Upper lobe of right lung (tissue), 1 donor: ENCODE results near the gene SCARB1. TPM values are rescaled to one million over a fixed set of nuclear protein-coding genes. Genes with fewer than 3 reads are reported as not detected.

Source experiments
- ATAC-seq: fragments of 200-7000 bp; cut with Tn5 transposase; one replicate; pipeline ENCODE4 v1.9.1; 2020; ENCODE audit warnings: mild to moderate bottlenecking, moderate library complexity
- DNase-seq: peaks from one replicate; pipeline ENCODE4 v3.0.0-alpha.2; 2020
- H3K27ac ChIP-seq: fragments of 200-600 bp; one replicate; pipeline ENCODE4 v1.8.0; 2022
- H3K27me3 ChIP-seq: fragments of 200-600 bp; one replicate; pipeline ENCODE4 v1.8.0; 2022; ENCODE audit warnings: mild to moderate bottlenecking
- H3K36me3 ChIP-seq: fragments of 200-600 bp; one replicate; pipeline ENCODE4 v1.8.0; 2022
- H3K4me1 ChIP-seq: fragments of 200-600 bp; one replicate; pipeline ENCODE4 v1.8.0; 2022
- H3K4me3 ChIP-seq: fragments of 200-600 bp; one replicate; pipeline ENCODE4 v1.8.0; 2022; ENCODE audit warnings: mild to moderate bottlenecking
- H3K9me3 ChIP-seq: fragments of 200-600 bp; one replicate; pipeline ENCODE4 v1.8.0; 2022
- CTCF ChIP-seq: fragments of 200-600 bp; IDR thresholded peaks from one replicate; pipeline ENCODE4 v1.8.0; 2022; ENCODE audit warnings: antibody characterized with exemption
- intact Hi-C: fragments of 100-400 bp; cut with DNase I; formaldehyde crosslinking; loops from one replicate; pipeline ENCODE4 v1.11.0; 2022
- total RNA-seq: library from RNA; stranded (reverse); fragmentation: NEBNext Ultra II Directional; extraction: Animal tissue kit (Norgen Biotek cat#: 25700); gene quantifications from one replicate; pipeline ENCODE4 v1.2.1, GENCODE V29; 2021
- donor health status: DM: no; HTN: yes; CAD: no; lungs with severe emphysema.

SCARB1 gene
- total RNA-seq, 1 donor from 2014 or later = 35.3 TPM

GRCh38 chr12:124744659-124745464 is 118.8 kb downstream of the SCARB1 start:
- no peak for DNase-seq

GRCh38 chr12:124744273-124744640 is 119.4 kb downstream of the SCARB1 start:
- H3K4me3 ChIP-seq = no peak overlapping the region
- no peak for DNase-seq
- no peaks in the 10 kb centered on the region for H3K27me3 ChIP-seq
- ATAC-seq = no peak
- no peak overlapping the region for H3K27ac ChIP-seq
- peaks cover 27% of the 10 kb centered on the region for H3K4me1 ChIP-seq
- H3K36me3 ChIP-seq = no peaks in the 10 kb centered on the region
- TF ChIP-seq CTCF = no peak
- H3K9me3 ChIP-seq = no peaks in the 10 kb centered on the region
- intact Hi-C loops = no loop called here

More at GRCh38 chr12:124744659-124745464, 118.8 kb downstream of the SCARB1 start:
- Histone ChIP-seq H3K27ac (peak overlapping the region; percentile 70), H3K27me3 (no peaks in the 10 kb centered on the region), H3K9me3 (no peaks in the 10 kb centered on the region), H3K36me3 (no peaks in the 10 kb centered on the region), H3K4me1 (peaks cover 27% of the 10 kb centered on the region), H3K4me3 (no peak overlapping the region)
- TF ChIP-seq CTCF = no peak
- ATAC-seq = no peak
- intact Hi-C loops = no loop called here

- DNase-seq (no peak), ATAC-seq (no peak)
- no peaks in the 10 kb centered on the region for H3K36me3 ChIP-seq
- intact Hi-C loops = no loop called here
- no peaks in the 10 kb centered on the region for H3K9me3 ChIP-seq
- peaks cover 27% of the 10 kb centered on the region for H3K4me1 ChIP-seq
- no peaks in the 10 kb centered on the region for H3K27me3 ChIP-seq
- no peak overlapping the region for H3K27ac ChIP-seq
- no peak overlapping the region for H3K4me3 ChIP-seq
- TF ChIP-seq CTCF = no peak
These were observed 120.0 kb downstream of the SCARB1 start for GRCh38 chr12:124743479-124744272.

- Histone ChIP-seq H3K36me3 (no peaks in the 10 kb centered on the region), H3K4me1 (peaks cover 27% of the 10 kb centered on the region), H3K4me3 (no peak overlapping the region), H3K27me3 (no peaks in the 10 kb centered on the region), H3K27ac (no peak overlapping the region), H3K9me3 (no peaks in the 10 kb centered on the region)
- intact Hi-C loops = no loop called here
- TF ChIP-seq CTCF = no peak
- DNase-seq (no peak), ATAC-seq (no peak)
These were observed 121.0 kb downstream of the SCARB1 start for GRCh38 chr12:124742678-124743077.

GRCh38 chr12:124742111-124742510 is 121.6 kb downstream of the SCARB1 start:
- no peaks in the 10 kb centered on the region for H3K27me3 ChIP-seq
- H3K36me3 ChIP-seq = no peaks in the 10 kb centered on the region
- H3K4me1 ChIP-seq = peaks cover 24% of the 10 kb centered on the region
- H3K4me3 ChIP-seq = no peak overlapping the region
- no peaks in the 10 kb centered on the region for H3K9me3 ChIP-seq
- intact Hi-C loops = no loop called here
- no peak for TF ChIP-seq CTCF
- no peak overlapping the region for H3K27ac ChIP-seq
- DNase-seq = no peak
- no peak for ATAC-seq
